LoVo (cell line): ENCODE measurements around the gene REPIN1.

ENCODE experiments used
- DNase-seq: peaks from one replicate; pipeline ENCODE4 v3.0.0-alpha.2; 2016; ENCODE audit warnings: low spot score

The REPIN1 gene

DNA sequence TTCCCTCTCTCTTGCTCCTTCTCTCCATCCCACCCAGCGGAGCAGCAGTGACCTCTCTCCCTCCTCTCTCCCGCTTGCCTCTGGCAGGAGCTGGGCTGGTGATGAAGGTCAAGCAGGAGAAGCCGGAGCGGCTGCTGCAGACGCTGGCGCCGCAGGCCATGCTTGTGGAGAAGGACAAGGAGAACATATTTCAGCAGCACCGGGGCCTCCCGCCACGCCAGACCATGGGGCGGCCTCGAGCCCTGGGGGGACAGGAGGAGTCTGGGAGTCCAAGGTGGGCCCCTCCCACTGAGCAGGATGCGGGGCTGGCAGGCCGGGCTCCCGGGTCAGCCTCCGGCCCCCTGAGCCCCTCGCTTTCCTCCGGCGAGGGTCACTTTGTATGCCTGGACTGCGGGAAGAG lies 27.8 kb downstream of the REPIN1 start:
- DNase-seq = no peak

DNA sequence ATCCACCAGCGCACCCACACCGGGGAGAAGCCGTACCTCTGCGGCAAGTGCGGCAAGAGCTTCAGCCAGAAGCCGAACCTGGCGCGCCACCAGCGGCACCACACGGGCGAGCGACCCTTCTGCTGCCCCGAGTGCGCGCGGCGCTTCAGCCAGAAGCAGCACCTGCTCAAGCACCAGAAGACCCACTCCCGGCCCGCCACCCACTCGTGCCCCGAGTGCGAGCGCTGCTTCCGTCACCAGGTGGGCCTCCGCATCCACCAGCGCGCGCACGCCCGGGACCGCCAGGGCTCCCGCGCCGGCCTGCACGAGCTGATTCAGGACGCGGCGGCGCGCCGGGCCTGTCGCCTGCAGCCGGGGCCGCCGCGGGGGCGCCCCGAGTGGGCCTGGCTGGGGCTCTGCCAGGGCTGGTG lies 28.2 kb downstream of the REPIN1 start:
- no peak for DNase-seq

- no peak for DNase-seq
Observed at GRCh38 chr7:150397346-150398107, 28.9 kb downstream of the REPIN1 start.

DNA sequence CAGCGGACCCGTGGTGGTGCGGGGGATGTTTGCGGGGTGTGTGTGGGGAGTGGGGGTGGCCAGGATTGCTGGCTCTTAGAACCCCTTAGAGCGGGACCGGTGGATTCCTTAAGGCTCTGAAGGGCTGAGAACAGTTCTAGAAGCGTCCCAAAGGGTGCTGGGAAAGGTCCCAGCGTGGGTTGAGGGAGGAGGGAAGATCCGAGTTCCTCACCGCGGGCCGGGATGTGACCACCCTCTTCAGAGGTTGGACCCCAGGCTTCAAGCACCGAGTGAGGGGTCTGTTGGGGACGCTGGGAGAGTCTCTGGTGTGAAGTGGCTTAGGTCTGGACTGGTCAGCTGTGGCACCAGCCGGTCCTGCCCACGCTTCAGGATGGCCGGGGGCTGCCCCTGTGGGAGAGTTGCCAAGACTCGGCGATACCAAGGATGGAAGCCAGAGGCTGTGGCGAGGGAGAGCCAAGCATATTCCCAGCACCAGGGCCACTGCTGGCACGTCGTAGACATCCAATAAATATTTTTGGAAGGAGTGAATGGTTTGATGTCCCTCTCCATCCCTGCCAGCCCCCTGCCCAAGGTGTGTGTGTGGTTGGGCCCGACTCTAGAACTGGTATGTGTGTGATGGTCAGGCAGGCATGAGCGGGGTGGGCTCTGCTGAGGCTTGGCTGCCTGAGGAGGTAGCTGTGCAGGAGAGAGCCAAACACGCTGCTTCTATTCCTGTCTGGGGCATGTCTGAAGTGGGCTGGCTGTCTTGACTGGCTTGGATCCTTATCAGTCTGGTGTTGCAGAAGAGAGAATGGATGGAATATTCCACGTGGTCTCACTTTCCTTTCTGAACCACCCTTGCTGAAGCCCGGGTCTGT lies 29.7 kb downstream of the REPIN1 start:
- DNase-seq = no peak

DNA sequence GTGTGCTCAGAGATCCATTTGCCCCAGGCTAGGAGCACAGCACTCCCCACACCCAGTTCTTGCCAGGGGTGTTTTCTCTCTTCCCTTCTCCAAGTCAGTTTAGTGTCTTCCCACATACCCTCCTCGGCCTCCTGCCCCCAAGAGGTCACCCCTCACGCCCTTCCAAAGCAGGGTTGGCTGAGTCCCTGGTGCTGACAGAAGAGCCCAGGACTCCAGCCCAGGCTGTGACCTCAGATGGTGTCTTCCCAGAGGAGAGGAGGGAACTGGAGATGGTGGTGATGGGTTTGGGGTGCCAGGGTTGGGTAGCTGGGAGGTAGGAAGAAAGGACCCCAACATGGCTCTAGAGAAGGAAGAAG lies 30.3 kb downstream of the REPIN1 start:
- no peak for DNase-seq

DNA sequence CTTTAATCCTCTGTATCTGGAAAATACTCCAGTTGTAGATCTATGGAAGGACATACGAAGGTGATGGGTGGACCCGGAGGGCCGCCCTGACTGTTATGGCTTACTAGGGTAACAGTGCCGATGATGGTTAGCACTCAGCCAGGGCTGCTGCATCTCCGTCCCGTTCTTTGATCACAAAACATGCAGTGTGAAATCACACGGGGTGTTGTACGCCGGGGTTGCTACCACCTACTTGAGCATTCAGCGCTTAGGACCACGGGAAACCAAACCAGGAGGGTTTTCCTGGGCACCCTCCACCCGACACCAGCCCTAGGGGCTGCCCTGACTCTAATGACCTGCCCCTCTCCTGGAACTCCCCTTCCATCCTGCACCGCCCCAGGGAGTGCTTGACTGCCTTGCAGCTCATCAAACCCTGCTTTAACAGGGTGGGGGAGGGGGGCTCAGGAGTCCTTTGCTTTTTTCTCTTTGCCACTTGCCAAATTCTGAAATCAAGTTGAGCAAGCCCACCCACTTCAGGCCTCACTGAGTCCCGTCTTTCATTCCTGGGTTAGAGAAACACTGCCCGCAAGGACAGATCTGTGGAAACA lies 30.9 kb downstream of the REPIN1 start:
- no peak for DNase-seq

DNA sequence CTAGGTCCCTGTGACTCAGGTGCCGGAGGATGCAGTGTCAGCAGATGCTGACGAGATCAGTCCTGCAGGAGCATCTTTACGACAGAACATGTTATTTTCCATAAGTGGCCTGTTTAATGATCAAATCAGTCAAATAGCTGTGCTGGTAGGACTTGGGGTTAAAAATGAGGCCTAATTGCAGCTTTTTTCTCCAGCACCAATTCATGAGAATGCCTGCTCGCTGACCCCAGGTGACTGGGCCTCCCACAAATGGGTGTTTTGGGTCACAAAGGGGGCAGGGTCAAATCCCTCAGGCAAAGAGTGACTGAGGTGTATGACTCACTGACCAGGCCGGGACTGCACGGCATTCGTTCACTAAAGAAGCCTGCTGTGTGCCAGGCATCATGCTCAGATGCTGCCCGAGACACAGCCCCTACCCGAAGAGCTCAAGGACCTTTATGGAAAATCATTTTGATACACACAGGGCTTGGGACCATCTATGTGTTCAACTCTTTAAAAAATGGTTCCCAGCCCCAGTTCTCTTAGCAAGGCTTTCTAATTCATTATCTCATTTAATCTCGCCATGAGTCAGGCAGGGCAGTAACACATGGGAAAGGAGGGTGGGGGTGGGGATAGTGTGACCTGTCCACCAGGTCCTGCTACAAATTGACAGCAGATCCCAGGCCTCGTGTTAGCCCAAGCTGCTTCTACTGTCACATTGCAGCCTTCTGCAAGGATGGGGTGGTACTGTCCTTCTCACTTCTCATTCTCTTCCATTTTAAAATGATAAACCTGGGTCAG lies 31.6 kb downstream of the REPIN1 start:
- no peak for DNase-seq

DNA sequence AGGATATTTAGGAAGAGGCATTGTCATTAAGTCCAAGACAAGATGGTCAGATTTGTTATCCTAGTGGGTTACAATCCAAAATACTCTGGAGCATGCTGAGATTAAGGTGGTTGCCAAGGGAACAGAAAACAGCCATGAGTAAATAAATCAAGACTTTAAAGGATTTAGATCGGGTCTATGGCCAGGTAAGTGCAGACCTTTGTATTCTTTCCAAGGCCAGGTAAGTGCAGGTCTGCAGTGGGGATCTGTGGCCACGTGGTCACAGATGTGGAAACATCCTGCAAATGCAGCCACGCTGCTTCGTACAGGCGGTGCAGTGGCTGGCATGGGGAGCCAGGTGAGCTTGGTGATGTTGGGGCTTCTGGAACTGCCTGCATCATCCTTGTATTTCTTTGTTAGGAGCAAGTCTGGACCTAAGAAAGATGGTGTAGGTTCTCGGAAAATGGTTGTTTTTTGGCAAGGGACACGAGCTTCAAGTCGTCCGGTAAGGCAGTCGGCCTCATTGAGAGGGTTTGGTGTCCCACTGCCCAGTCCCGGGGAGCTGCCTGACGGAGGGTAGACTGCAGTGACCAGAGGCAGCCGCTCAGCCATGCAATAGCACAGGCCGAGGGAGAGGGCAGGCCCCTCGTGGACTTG lies 32.3 kb downstream of the REPIN1 start:
- no peak for DNase-seq

GRCh38 chr7:150401424-150401790 lies 32.8 kb downstream of the REPIN1 start:
- no peak for DNase-seq

GRCh38 chr7:150401861-150402631 lies 33.4 kb downstream of the REPIN1 start:
- DNase-seq = no peak

DNA sequence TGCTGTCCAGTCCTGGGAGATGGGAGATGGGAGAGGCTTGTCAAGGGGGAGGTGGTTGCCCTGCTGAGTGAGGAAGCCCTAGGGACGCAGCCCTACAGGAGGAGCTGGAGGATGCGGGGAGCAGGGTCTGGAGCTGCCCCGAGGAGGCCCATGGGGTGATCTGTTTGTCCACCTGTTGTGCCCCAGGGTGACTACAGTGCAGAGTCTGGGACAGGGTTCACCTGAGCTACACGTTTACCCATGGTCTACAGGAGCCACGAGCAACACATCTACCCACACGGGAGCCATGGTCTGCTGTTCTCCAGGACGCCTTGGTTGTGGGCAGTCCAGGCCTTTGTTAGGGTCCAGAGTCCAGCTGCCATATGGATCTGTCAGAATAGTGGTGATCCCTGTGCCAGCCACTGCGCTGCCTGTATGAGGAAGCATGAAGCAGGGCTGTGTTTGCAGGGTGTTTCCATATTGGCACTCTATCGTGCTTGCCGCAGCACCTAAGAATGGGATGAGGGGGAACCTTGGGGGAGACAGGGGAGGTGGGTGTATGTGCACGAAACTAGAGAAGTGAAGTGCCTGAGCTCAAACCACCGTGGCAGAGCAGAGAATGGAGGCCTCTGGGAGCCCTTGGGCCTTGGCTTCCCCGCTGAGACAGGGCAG lies 34.2 kb downstream of the REPIN1 start:
- DNase-seq = no peak

DNA sequence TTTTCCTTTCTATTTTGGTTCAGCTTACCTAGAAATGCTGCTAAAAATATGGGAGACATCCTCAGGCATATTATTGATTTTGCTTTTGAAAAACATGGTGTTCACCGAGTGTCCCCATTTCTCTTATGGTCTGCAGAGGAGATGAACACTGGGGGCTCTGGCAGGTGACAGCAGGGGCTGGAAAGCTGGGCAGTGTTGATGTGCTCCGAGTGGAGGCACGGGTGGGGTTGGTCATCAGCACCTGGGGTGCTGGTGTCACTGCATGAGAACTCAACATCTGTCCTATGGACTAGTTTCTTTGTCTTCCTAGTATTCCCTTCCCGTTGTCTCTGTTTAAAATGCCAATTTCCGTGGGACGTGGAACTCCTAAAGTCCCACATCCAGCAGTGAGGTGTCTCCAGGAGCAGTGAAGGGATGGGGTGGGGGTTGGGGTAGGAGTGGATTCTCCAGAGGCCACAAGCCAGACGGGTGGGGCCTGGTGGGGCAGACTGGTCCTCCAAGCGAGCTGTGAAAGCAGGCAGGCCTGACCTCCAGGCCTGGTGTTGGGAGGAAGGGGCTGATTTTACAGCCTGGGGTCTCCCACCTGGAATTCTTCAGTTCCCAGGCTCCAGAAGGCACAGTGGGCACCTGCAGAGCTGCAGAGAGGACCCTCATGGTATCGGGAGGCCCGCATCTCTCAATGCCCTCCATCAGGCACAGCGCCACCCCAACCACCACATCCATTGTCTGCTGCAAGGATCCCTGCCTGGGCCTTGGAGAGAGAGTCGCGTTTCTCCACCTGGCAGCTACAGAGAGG lies 35.0 kb downstream of the REPIN1 start:
- DNase-seq = no peak

DNA sequence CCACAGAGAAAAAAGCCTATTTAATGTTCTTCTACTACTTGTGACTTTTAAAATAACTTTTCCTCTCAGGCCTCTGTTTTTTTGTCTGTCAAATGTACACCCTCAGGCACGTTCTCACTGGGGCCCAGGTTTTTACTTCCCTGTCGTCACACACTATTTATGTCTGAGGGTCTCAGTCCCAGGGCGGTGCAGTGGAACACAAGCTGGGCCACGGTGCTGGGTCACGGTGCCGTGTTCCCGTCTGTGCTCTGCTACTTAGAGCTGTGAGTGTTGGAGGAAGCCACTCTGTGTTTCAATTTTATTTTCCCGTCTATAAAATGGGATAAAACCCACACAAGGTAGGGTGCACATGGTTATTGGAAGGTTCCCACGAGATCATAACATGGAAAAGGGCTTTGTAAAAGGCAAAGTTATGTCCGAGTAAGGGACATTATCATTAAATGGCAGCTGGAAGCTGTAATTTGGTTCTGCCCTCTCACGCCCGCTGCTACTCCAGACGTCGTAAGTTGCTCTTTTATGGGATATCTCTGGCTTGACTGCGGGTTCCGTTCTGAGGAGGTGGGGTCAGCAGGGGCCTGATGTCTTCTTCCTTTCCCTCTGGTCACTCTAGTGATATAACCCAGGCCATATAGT lies 35.7 kb downstream of the REPIN1 start:
- DNase-seq = peak; percentile 38

DNA sequence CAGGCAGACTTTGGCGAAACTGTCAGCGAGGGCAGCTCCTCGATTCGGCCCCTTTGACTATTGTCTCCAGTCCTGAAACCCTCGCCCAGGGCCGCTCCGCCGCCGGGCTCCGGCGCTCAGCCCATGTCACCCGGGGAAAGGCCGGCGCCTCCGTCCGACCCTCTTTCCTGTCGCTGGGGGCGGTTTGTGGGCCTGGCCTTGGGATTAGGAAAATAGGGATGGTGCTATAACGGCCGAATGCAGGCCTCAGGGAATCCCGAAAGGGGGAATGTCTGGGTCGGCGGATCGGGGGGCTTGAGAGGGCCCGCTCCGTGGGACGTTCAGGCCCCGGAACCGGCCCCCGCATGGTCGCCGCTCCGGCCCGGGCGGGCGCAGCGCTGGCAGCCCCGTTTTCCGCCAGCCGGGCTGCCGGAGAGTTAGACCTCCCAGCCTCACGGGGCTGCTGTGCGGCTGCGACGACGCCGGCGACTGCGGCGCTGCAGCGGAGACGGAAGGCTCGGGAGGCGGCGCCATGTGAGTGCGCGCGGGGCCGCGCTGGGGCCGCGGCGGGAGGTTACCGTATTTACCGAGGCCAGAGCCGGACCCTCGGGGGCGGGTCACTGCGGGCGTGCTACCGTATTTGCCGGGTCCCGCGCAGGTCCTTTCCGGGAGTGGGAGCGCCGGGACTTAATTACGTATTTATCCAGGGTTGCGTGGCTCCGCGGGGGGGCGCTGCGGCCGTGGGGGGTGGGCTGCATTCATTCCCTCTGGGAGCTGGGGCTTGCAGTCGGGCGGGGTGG lies 36.4 kb downstream of the REPIN1 start:
- DNase-seq = peak; percentile 92

GRCh38 chr7:150405584-150406311 lies 37.1 kb downstream of the REPIN1 start:
- no peak for DNase-seq

DNA sequence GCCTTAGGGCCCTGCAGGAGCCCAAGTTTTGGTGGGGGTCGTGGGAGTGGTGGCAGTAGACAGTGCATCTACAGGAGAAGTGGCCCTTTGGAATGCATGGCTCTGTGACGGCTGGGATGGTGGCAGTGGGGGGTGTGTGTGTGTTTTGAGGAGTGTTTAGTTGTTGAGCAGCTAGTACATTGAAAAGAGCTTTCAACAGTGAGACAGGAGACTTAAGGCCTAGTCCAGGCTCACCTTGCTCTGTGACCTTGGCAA lies 37.6 kb downstream of the REPIN1 start:
- DNase-seq = no peak

- DNase-seq = peak; percentile 38
Observed at GRCh38 chr7:150406567-150407421, 38.2 kb downstream of the REPIN1 start.
